A673 (cell line): Measurements from ENCODE around the gene HJURP. TPM values are rescaled to one million over a fixed set of nuclear protein-coding genes. Genes with fewer than 3 reads are reported as not detected.

Experiments
- BruUV-seq: library from RNA; stranded (reverse); fragments of 400-500 nt; replicated peaks from 2 replicates; lab custom pipeline; 2021; lab: Mats Ljungman, UMichigan
- CTCF ChIA-PET: fragments of 300-600 bp; sonication (Branson Sonifier 250); formaldehyde crosslinking; loops from one replicate; lab custom pipeline; 2022; ENCODE audit warnings: antibody characterized with exemption; lab: Charles Lee
- POLR2A ChIA-PET: fragments of 300-600 bp; sonication (Branson Sonifier 250); formaldehyde crosslinking; loops from one replicate; lab custom pipeline; 2022; ENCODE audit warnings: antibody characterized with exemption; ENCODE audit not compliant: low non-redundant PET; lab: Charles Lee
- DNase-seq: peaks from one replicate; pipeline ENCODE4 v3.0.0-alpha.2; 2015; ENCODE audit warnings: low spot score
- H3K27ac ChIP-seq: fragments of 200-600 bp; sonication (generic); 2 replicates; pipeline ENCODE4 v1.5.1; 2016; ENCODE audit warnings: mixed run types, low read depth, mild to moderate bottlenecking, mixed read lengths, antibody characterized with exemption, low read length; ENCODE audit not compliant: poor library complexity, severe bottlenecking
- H3K27me3 ChIP-seq: fragments of 200-600 bp; sonication (generic); replicated peaks from 2 replicates; pipeline ENCODE4 v1.6.1; 2017; ENCODE audit warnings: mixed run types, low read depth, mild to moderate bottlenecking, mixed read lengths, antibody characterized with exemption, low read length; ENCODE audit not compliant: insufficient read depth, poor library complexity
- H3K36me3 ChIP-seq: fragments of 200-600 bp; sonication (generic); 2 replicates; pipeline ENCODE4 v1.6.1; 2016; ENCODE audit warnings: mixed run types, mild to moderate bottlenecking, mixed read lengths, antibody characterized with exemption, low read length; ENCODE audit not compliant: insufficient read depth, poor library complexity, severe bottlenecking
- H3K4me1 ChIP-seq: fragments of 200-600 bp; sonication (generic); 2 replicates; pipeline ENCODE4 v1.6.1; 2017; ENCODE audit warnings: mixed run types, mild to moderate bottlenecking, mixed read lengths, antibody characterized with exemption, low read length; ENCODE audit not compliant: insufficient read depth, poor library complexity, severe bottlenecking
- H3K4me3 ChIP-seq: fragments of 200-600 bp; sonication (generic); 2 replicates; pipeline ENCODE4 v1.5.1; 2016; ENCODE audit warnings: low read depth, mixed run types, mild to moderate bottlenecking, mixed read lengths, low read length; ENCODE audit not compliant: poor library complexity, severe bottlenecking
- H3K9me3 ChIP-seq: fragments of 200-600 bp; sonication (generic); 2 replicates; pipeline ENCODE4 v1.6.1; 2016; ENCODE audit warnings: mixed run types, low read depth, mild to moderate bottlenecking, mixed read lengths, antibody characterized with exemption, low read length; ENCODE audit not compliant: poor library complexity, severe bottlenecking
- CTCF ChIP-seq: fragments of 300-800, 200-600 bp; sonication (generic); conservative IDR thresholded peaks from 2 replicates; pipeline ENCODE4 v1.5.1; 2017; ENCODE audit warnings: low read depth, mild to moderate bottlenecking, antibody characterized with exemption, low read length, moderate library complexity, mixed read lengths
- EZH2 ChIP-seq: fragments of 200-600 bp; sonication (generic); IDR thresholded peaks from 2 replicates; pipeline ENCODE4 v1.6.1; 2017; ENCODE audit warnings: borderline replicate concordance, low read depth, mild to moderate bottlenecking, mixed read lengths, antibody characterized with exemption, low read length; ENCODE audit not compliant: poor library complexity, severe bottlenecking
- intact Hi-C: fragments of 100-400 bp; cut with micrococcal nuclease; formaldehyde crosslinking; loops from one replicate; pipeline ENCODE4 v1.10.0; 2022; ENCODE audit not compliant: unreplicated experiment
- total RNA-seq: library from RNA; stranded (reverse); gene quantifications from 2 replicates; pipeline ENCODE4 v1.2.3, GENCODE V29; 2021

The HJURP gene
- total RNA-seq, 1 experiment from 2014 or later, result 103 TPM

DNA sequence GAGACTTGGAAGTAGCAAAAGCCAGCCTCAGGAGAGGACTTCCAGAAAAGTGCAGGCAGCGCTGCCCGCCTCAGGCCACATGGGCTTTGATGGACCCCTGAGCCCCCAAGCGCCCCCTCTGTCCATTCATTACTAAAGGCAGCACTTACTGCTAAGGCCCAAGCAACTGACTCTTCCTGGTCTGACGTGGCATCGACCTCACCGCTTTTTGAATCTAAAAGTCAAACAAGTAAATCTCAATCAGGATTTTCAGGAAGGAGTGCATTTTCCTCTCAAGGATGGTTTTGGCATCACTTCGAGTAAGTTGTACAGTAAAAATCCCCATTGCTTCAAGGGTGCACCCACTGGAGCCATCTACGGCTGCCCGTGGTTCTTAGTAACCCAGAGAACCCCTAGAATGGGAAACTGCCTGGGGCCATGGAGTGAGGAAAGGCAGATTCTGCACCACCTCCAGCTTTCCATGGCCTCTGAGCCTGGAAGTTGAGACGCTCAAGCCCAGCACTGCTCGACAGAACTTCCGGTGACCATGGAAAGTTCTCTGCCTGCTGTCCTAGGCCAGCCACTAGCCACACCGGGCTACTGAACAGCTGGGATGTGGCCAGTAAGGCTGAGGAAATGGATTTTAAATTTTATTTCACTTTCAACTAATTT lies 7.0 kb downstream of the HJURP start:
- ChIA-PET CTCF (no interaction called here), POLR2A (no interaction called here)
- Histone ChIP-seq H3K4me1 (peaks cover 9% of the 10 kb centered on the region), H3K9me3 (no peaks in the 10 kb centered on the region), H3K36me3 (peaks cover 100% of the 10 kb centered on the region), H3K27me3 (no peaks in the 10 kb centered on the region), H3K4me3 (no peak overlapping the region), H3K27ac (no peak overlapping the region)
- no peak for DNase-seq
- intact Hi-C loops, result no loop called here
- BruUV-seq, result no TSS peak
- TF ChIP-seq EZH2 (no peak), CTCF (no peak)

GRCh38 chr2:233846387-233847247 lies 7.7 kb downstream of the HJURP start:
- no peak overlapping the region for H3K4me3 ChIP-seq
- no peaks in the 10 kb centered on the region for H3K9me3 ChIP-seq
- intact Hi-C loops, result no loop called here
- no peak overlapping the region for H3K27ac ChIP-seq
- no peaks in the 10 kb centered on the region for H3K27me3 ChIP-seq
- H3K36me3 ChIP-seq, result peaks cover 100% of the 10 kb centered on the region
- ChIA-PET CTCF (no interaction called here), POLR2A (no interaction called here)
- peaks cover 1% of the 10 kb centered on the region for H3K4me1 ChIP-seq
- DNase-seq, result no peak
- BruUV-seq, result no TSS peak
- no peak for TF ChIP-seq CTCF
- TF ChIP-seq EZH2, result no peak

DNA sequence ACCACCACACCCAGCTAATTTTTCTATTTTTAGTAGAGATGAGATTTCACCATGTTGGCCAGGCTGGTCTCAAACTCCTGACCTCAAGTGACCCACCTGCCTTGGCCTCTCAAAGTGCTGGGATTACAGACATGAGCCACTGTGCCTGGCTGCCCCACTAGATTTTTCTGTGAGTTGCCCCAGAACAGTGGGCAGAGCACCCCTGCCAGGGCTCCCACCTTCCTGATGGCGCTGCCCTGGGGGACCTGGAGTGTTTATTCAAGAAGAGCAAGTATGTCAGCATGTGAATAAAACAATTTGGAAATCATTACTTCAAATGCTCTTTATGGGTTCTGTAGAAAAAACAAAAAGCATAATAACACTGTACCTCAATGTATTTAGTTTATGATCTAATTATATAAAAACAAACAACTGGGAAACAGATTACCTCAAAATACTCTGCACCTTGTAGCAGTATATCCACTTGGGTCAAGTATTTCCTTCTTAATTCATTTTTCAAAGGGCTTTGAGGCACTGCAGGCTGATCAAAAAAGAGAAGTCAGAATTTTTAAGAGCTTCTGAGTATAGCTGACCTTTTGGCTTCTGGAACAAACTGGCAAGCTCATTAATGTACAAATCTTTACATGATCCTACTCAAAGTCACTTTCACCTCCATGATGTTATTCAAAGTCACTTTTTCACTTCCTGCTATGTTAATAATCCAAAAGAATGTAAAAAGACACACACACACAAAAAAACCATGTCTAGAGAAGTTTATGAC lies 8.9 kb downstream of the HJURP start:
- Histone ChIP-seq H3K4me3 (no peak overlapping the region), H3K27ac (no peak overlapping the region), H3K27me3 (no peaks in the 10 kb centered on the region), H3K36me3 (peaks cover 100% of the 10 kb centered on the region), H3K9me3 (no peaks in the 10 kb centered on the region), H3K4me1 (no peaks in the 10 kb centered on the region)
- DNase-seq, result no peak
- ChIA-PET POLR2A (no interaction called here), CTCF (no interaction called here)
- TF ChIP-seq EZH2, result no peak
- no peak for TF ChIP-seq CTCF
- intact Hi-C loops, result no loop called here
- BruUV-seq, result no TSS peak
